ENCODE results near the gene WDR38.

The WDR38 gene

DNA sequence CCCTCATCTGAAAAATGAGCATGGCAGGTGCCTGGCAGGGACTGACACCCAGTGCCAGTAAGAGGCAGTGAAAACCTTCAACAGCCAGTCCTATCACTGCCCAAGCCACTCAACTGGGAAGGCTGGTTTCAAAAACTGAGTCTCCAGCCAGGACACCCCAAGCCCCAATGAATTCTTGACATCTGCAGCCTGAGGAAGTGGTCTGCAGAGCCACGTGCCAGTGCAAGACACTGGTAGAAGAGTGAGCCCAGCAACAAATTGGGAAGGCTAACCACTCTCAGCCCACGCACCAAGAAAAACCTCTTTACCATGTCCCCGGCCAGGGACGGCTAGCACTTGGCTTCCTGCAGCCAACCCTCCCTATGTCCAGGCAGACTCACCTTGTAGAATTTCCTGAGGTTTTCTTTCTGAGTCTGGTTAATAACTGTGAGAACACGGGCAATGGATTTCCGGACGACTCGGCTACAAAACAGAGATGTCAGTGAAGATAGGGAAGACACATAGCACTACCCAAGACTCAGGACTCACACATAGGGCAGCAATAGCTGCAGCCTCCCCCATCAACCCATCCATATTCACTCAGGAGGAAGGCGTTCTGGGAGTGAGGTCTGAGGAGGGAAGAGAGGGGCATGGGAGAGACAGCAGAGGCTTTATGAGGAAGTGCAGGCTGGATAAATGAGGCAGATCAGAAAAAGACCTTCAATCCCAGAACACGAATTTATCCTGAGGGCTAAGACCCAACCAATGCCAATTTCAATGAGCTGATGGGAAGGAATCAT is 6.7 kb downstream of the WDR38 start:
- no peak for FAIRE-seq

DNA sequence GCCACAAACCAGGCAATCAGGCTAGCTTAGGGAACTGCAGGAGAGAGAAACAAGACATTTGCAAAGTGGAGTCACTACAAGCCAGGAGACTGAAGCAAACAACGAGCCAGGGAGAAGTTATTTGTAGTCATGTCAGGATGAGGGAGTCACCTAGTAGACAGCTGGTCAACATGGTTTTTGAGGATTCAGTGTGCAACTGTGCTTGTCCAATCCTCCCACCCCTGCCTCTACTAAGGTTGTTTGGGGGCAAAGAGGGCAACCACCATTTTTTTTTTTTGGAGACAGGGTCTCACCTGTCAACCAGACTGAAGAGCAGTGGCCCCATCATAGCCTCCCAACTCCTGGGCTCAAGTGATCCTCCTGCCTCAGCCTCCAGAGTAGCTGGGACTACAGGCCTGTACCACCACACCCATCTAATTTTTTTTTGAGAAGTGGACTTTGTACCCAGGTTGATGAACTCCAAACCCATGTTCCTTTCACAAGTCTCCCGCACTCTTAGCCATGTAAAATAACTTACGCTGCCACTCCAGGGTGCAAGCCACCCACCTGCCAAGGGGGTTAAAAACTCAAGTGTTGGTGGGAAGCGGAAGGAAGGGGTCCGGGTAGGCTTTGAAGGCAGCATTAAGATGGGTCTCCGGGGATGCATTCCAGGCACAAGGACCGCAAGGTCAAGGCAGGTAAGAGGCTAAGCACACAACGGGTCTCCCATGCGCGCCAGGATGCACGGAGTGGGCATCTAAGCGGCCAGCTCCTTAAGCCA is 7.5 kb downstream of the WDR38 start:
- FAIRE-seq = no peak

DNA sequence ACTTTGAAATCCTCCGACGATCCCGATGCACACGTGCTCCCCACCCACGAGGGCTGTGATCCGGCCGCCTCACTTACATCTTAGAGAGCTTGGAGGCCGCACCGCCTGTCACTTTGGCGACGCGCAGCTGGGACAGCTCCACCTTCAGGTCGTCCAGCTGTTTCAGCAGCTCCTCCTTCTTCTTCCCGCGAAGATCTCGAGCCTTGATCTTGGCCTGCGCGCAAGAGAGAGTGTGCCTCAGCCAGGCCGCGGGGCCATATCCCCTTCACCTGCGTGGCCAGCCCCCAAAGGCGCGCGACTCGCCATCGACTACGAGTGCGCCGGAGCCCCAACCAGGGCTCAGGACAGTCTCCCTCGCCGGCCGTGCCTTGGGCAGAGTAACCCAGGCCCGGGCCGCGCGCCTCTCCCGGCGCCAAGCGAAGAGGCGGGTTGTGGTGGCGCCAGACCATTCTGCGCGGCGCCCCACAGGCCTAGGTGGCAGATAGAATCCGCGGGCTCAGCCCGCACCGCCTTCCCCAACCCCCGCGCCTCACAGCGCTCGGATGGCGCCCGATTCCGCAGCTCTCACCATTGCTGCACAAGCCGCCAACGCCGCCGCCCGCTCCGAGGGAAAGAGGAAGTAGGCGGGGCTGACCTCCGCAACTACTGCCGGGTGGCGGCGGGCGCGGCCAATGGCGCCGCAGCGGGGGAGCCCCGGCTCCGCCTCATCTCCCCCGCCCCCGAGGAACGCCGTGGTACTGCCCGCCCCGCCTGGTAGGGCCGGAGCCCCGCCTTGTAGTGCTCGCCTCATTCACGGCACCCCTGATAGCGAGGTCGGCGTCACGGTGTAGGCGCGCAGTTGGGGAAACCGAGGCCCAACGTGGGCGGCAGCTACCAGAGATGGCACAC is 8.3 kb downstream of the WDR38 start, which contains the start of the genes ARPC5L and RPL35:
Gene ARPC5L, plus strand, starts transcription at position 789 of the 888 bp plus-strand sequence. CDS start 7,161 bp downstream, outside the sequence.
Gene RPL35, minus strand, starts transcription at position 616 of the 888 bp plus-strand sequence. Its CDS starts 45 bp downstream, at position 571.
- no peak for FAIRE-seq

DNA sequence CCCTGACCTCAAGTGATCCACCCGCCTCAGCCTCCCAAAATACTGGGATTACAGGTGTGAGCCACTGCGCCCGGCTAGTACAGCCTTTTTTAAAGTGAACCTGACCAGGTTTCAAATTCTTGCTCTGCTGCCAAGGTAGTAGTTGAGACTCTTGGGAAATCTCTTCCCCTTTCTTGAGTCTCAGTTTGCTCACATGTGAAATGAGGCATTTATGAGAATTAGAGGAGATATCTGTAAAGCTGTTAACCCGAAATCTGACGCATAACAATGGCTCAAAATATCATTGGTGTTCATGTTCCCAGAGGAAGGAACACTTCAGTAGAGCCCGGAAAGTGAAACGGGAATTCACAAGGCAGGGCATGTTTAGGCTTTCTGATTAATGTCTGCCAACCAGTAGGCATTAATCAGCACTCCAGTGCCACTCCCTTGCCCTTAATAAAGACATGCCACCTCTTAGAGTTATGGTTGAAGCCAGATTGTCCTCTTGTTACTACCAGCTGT is 10.2 kb downstream of the WDR38 start:
- FAIRE-seq = no peak

DNA sequence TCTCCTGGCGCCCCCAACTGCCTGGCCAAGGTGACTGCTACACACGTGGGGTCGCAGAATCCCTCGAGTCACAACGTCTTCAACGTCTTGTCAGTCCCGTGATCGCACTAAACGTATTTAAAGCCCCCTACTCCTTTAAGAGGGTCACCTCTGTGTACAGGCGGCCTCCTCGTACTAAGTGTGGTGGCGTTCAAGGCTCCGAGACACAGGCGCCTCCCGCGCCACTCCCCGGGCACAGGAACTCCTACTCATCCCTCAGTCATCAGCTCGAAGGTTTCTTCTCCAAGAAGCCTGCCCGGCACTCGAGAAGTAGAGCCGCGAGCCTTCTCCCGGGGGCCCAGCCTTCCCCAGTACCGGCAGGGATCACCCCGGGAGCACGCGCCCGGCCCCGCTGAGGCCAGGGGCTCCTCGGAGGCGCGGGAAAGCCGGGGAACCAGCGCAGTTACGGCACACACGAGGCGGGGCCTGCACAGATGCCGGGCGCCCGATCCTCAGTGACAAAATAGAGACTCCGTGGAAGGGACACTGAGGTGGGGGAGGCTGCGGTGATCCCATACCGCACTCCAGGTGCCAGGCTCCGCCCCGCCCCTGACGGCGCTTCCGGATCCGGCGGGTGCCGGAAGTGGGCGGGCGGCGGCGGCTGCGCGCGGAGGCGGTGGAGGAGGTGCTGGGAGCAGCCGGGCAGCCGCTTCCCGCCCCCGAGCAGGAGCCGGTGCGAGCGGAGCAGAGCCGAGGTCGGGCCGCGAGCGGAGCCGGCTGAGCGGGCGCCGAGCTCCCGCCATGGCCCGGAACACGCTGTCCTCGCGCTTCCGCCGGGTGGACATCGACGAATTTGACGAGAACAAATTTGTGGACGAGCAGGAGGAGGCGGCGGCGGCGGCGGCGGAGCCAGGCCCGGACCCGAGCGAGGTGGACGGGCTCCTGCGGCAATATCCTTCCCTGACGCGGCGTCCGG is 15.5 kb downstream of the WDR38 start:
- FAIRE-seq = no peak

DNA sequence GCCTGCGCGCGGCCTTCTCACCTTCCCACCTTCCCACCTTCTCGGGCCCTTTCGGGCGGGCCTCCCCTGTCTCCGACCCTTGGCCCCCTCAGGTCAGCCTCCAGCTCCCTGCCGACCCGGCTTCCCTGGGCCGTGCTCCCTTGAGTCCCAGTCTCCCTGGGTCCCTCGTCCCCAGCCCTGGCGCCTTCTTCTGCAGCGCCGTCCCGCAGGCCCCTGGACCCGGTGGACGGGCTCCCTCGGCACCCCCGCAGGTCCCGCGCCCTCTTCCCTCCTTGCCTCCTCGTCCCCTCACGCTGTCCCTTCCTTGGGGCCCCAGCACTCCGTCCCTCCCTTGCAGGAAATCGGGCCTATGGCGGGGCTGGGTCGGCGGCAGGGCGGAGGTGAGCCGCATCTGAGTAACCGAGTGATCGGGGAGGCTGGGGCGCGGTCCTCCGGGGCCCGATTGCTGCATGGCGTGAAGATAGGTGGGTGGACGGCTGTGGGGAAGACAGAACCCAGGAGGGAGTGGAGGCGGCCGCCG is 16.3 kb downstream of the WDR38 start:
- no peak for FAIRE-seq

DNA sequence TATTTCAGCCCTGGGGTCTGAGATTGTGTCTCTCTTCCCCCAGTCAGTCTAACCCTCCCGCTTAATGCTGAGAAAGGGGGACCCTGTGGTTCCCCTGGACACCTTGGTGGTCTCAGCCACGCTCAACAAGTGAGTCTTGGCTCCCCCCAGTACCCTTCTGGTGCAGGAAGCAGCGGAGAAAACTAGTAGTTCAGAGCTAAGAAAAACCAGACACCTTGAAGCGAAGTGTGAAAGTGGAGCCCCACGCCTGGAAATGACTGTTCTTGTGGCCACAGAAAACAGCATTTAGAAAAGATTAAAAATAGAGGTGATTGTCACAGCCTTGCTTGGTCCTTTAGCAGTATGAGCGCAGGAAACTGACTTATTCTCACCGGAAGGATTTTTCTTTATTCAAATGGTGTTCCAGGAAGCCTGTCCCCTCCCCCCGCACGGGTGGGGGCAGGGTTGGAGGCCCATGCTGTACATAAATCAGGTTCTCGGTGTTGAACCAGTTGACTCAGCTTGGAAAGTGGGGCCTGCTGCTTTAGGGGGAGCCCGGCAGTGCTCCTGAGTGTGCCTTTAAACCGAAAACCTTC is 16.8 kb downstream of the WDR38 start:
- no peak for FAIRE-seq

DNA sequence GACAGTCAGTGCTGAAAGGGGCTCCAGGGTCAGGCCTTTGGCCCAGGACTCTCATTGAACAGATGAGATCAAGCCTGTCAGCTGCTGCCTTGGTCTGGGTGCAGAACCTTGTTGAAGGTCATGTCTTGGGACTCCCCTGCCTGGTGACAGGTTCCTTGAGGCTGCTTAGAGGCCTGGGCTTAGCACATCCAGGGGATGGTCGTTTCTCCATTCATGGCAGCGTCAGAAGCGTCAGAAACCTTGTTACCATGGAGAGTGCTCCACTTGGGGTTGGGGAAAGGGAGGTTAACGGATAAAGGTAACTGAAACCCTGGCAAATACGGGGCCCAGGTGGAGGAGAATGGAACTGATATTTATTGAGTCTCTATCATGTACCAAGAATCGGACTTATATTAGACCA is 17.5 kb downstream of the WDR38 start:
- no peak for FAIRE-seq

DNA sequence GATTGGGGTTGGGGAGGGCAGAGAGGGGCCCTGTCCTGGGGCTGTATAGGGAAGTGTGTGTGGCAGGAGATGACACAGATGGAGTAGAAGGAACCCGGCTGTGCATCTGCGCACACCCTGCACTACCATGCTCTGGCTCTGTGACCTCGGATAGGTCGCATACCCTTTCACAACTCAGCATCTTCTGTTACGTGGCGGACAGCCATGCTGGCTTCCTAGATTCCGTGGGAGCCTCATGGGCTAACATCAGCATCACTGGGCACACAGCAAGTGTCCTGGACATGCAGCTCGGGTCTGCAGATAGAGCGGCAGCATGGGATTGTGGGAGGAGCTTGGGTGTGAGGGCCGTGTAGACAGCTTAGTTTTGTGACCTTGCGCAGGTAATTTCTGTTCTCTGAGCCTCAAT is 17.9 kb downstream of the WDR38 start:
- no peak for FAIRE-seq

DNA sequence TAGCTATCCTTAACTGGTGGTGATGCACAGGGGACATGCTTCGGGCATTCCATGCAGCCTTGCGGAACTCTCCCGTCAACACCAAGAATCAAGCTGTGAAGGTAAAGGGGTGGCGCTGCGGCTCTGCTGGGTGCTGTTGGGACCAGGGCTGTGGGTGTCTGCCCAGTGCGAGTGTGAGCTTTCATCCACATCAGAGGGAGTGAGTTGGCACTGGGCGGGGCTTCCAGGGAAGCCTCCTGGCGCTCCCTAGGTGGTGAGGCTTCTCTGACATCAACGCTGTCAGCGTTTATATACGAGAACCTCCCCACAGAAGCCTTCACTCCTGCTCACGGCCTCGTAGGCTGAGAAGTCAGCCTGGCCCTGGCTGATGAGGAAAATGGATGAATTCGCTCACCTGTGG is 20.4 kb downstream of the WDR38 start:
- FAIRE-seq = no peak

DNA sequence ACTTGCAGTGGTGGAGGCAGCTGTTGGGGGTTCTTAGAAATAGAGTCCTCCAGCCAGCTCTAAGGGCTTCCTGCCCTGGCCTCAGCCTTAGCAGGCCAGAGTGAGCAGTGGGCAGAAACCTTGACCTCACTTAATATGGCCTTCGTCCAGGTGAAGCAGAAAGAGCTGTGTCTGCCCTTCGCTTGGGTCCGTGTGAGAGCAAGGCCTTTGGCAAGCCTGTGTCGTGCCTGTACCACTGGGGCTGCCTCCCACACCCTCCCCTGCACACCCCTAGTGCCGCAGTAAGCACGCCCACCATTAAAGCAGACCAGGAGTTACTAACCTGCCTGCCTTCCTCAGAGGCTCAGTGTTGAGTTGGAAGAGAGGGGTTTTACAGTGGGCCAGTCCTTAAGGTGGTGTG is 22.2 kb downstream of the WDR38 start:
- no peak for FAIRE-seq

DNA sequence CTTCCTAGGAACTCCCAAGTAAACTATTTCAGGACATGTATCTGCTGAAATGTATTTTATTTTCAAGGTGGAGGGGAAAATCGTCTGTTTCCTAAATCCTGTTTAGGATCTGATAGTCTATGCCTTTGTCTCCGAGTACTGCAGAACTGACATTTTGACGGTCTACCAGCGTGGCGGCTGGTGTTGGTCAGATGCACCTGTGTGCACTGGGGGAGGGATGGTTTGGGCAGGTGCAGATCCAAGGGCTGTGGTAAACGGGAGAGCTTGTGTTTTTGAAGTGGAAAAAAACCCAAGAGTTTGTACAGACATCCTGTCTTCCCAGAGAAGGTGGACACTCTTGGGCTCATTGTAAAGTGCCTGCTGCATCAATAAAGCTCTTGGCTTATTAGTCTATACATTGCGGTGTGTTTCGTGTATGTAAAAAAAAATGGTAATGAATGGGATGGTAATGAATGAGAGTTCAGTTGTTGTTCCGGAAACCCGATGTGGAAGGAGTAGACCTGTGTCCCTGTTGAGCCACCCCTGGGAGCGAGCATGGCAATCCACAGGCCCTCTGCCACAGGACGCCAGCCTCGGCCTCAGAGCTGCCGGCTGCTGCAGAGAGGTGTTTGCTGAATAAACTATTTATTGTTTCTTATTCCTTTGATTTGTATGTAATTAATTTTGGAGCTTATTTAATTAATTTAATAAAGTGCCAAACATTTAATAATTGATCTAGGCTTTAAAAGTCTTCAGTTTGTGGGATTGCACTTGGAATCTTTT is 23.9 kb downstream of the WDR38 start:
- no peak for FAIRE-seq

DNA sequence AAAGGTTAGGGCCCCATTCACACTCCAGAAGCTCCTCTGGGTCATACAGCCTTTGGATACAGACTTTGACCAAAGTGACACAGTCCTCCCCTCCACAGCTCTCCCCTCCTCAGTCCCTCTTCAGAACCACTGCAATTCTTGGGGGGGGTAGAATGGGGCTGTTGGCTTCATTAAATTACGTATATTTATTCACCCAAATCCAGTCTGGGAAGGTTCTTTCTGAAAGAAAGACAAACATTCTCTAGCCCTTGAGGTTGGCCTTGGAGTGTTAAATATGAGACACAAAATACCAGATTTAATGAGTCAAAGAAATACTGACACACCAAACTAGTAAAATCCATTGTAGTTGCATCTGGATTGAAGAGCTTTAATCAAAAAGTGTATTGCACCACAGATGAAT is 24.8 kb downstream of the WDR38 start:
- no peak for FAIRE-seq

DNA sequence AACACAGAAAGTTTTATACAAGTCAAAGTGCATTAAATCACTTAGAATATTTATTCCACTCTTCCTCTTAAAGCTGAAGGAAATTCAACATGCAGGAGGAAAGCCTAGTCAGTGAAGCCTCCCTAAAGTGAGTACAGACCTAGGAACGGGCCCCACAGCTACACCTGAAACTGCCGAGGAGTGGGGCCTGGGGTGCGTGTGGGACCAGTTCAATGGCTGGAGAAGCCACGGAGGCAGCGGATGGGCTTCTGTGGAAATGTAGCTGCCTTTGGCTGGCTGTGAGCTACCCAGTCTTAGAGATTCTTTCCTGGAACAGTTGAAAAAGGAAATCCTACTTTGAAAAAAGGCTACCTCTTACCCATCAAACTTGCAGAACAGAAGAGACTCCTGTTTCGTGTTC is 25.3 kb downstream of the WDR38 start:
- no peak for FAIRE-seq

DNA sequence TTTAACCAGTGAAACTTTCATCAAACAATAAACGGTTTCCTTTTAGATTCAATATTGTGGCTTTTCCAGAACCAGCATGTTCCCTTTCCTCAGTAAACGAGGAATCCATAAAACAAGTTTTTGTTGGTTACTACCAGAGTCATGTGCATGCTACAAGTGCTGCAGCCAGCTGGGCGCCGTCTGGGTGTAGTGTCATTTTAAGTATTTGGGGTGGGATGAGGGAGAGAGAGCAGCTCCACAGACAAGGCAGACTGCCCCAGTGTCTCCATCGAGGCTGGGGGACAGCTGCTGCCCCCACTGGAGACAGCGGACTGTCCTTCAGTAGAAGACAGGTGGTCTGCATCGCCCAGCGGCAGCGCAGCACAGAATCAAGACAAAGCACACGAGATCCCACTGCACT is 26.0 kb downstream of the WDR38 start:
- FAIRE-seq = no peak

DNA sequence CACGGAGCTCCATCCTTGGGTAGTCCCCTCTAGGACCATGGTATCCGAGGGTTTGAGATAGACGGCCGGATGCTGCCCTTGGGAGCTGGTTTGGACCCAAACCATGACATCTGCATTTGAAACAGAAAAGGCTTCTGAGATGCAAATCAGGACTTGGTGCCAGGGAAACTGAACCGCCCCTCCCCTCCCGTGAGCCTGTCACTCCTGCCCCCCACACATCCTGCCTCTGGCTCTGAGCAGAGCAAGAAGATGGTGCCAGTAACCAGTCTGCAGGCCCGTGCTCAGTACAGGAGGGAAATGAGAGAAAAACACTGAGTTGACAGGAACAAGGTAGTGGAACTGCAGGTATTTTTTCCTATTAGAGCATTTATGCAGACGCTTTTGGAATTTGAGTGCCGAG is 27.2 kb downstream of the WDR38 start:
- FAIRE-seq = no peak

DNA sequence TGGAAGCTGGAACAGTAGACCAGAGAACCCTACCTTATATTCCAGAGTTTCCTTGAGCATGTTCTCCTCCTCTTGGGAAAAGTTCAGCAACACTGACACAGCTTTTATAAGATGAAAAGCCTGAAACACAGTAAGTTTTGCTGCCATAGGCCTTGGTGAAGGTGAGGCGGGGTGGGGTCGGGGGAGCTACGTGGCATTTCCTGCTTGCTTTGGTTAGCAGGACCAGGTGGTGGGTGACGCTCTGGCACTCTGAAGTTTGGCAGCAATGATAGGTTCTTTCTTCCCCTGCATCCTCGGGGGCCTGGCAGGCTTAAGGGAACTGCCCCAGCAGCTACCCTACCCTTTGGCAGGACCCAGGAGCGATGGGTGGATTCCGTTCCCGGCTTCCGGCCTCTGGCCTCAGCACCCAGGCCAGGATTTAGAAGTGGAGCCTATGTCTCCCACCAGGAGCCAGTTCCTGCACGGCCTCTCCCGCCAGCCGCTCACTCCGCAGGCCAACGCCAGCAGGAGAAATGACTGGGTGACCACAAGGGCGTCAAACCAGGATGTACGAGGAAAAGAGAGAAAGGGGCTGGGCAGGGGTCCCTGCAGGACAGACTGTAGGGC is 28.0 kb downstream of the WDR38 start:
- no peak for FAIRE-seq

DNA sequence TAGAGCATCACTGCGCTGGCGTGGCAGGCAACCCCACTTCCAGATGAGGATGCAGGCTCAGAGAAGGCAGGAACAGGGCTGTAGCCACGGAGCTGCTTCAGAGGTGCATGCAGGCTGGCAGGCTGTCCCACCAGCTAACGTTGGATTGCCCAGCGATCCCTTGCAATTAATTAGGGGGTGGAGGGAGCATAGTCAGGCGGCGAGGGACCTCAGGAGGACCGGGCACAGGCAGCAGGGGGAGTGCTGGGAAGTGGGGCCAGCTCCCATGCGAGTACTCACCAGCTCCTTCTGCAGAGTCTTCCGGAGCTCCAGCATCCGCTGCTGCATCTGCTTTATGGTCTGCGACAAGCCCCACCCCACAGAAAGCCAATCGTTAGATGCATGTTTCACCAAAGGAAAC is 29.0 kb downstream of the WDR38 start:
- FAIRE-seq = no peak

DNA sequence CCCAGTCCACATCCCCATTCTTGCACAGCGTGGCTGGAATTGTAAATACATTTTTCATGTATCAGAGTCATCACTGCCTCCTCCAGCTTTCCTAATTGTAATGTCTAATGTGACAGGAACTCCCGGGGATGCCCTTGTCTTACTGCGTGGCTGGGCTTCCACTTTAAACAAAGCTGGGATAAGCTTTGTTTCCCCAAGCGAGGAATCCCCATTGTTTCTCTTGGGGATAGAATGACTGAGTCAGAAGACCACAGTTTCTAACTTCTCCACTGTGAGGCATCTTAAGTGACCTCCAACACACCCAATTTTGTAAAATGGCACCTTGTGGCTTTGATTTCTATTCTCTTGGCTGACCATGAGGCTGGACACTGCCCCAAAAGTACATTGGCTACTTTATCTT is 31.1 kb downstream of the WDR38 start:
- no peak for FAIRE-seq

DNA sequence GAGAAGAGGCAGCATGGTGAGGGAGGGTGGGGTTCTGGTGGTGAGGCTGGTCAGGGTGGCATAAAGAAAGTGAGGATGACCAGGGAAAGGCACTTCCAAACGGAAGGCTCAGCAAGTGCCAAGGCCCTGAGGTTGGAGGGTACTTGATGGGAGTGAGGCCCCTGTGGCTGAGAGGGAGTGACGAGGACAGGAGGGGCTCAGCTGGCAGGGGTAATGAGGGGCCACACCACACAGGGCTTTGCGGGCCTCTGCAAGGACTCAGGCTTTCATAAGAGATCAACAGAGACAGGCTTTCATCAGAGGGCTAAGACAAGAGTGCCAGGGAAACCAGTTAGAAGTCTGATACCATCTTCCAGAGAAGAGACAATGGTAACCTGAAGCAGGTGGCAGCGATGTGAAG is 32.3 kb downstream of the WDR38 start:
- no peak for FAIRE-seq

Data from TTC549 (cell line).